Activated naive CD4-positive, alpha-beta T cell treated with anti-CD3 and anti-CD28 coated beads for 36 hours (primary cell): ENCODE data around the gene PHF24. TPM values are rescaled to one million over a fixed set of nuclear protein-coding genes. Genes with fewer than 3 reads are reported as not detected.
"Not testable (repeated sequence)": the region's sequence is repeated elsewhere in the genome, so short reads cannot be mapped to it uniquely, and the experiment has no call there.

ENCODE experiments used
- CTCF ChIA-PET: fragments of 350-600 bp; sonication (Branson Sonifier 250); formaldehyde crosslinking; loops from one replicate; lab custom pipeline; 2021; ENCODE audit warnings: antibody characterized with exemption; lab: Charles Lee
- DNase-seq: peaks from one replicate; pipeline ENCODE4 v3.0.0-alpha.2; 2020
- H3K27ac Mint-ChIP-seq: one replicate; pipeline ENCODE4 v1.8.0; 2021; ENCODE audit warnings: mild to moderate bottlenecking, mixed read lengths
- H3K27me3 Mint-ChIP-seq: one replicate; pipeline ENCODE4 v1.8.0; 2021; ENCODE audit warnings: low read depth, mixed read lengths
- H3K36me3 Mint-ChIP-seq: one replicate; pipeline ENCODE4 v1.8.0; 2021; ENCODE audit warnings: low read depth, mixed read lengths
- H3K4me1 Mint-ChIP-seq: one replicate; pipeline ENCODE4 v1.8.0; 2021; ENCODE audit warnings: low read depth, mixed read lengths
- H3K4me3 Mint-ChIP-seq: one replicate; pipeline ENCODE4 v1.8.0; 2021; ENCODE audit warnings: mild to moderate bottlenecking, moderate library complexity, mixed read lengths
- H3K9me3 Mint-ChIP-seq: one replicate; pipeline ENCODE4 v1.8.0; 2021; ENCODE audit warnings: mixed read lengths
- intact Hi-C: fragments of 100-400 bp; cut with micrococcal nuclease; formaldehyde crosslinking; loops from one replicate; pipeline ENCODE4 v1.15.1; 2023
- total RNA-seq, 2 experiments: library from RNA; stranded (reverse); gene quantifications; one replicate each; pipeline ENCODE4 v1.2.3, GENCODE V29; 2021

The PHF24 gene
- total RNA-seq, 2 experiments from 2014 or later, result not detected

DNA sequence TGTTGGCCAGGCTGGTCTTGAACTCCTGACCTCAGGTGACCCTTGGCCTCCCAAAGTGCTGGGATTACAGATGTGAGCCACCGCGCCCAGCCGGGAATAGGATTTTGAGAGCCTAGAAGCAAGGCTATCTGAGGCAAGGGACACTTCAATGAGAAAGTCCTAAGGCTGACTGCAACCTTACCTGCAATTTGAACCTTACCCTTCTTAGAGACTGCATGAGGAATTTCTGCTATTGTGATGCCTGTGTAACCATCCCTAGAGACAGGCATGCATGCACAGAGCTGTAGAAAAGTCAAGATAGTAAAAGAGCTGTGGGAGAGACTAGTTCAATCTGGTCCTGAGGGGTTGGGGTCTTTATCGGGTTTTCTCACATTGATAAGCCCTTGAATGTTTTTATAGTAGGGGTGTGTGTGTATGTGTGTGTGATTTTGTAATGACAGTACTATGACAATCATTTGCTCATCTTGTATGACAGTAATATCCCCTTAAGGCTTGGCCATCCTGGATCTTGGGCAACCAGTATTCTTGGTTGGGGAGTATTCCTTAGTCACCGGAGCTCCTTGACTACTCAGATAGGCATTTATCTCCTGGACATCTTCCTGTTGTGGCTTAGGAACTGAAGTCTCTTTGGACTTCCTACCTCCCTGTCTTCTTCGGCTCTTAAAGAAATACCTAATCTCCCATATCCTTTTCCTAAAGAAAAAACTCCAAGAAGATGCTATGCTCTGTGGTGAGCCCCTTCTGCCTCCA, 42.6 kb downstream of the PHF24 start:
- peak overlapping the region; percentile 83 for H3K27ac Mint-ChIP-seq
- no peak for DNase-seq

DNA sequence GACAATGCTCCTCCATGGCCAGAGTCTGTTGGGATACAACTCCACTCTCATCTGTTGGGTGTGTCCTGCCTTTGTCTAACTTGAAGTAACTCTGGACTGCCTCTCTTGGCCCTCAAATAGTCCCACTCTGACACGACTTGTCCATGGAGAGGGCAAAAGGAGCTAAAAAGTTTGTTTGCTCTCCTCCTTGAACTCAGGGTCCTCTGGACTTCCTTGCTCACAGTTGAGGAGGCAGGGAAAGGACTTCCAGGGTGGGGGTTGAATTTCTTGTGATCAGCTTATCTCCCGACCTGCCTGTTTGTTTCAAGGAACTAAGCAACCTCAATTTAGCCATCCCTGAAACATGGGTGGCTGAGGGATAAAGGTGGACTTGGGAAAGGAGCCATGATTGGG, 43.2 kb downstream of the PHF24 start:
- DNase-seq, result no peak
- intact Hi-C loops, result loop anchor here (1.0 to 5.0 kb wide), 7 partner anchors 9 to 276 kb away; partner anchors contain the start of genes PIGO and VCP
- CTCF ChIA-PET, result interaction anchor here (0.5 to 3.0 kb wide), 9 partner anchors 9 to 1343 kb away, joined by 3 to 26 read pairs (median 3); partner anchors contain the start of gene DNAJB5
- H3K27me3 Mint-ChIP-seq, result no peaks in the 10 kb centered on the region
- peaks cover 4% of the 10 kb centered on the region for H3K36me3 Mint-ChIP-seq
- H3K4me3 Mint-ChIP-seq, result no peak overlapping the region
- H3K4me1 Mint-ChIP-seq, result peaks cover 35% of the 10 kb centered on the region
- H3K27ac Mint-ChIP-seq, result peak overlapping the region; percentile 83
- no peaks in the 10 kb centered on the region for H3K9me3 Mint-ChIP-seq

More for the DNA sequence above, 42.6 kb downstream of the PHF24 start:
- CTCF ChIA-PET, result interaction anchor here (0.5 to 3.0 kb wide), 7 partner anchors 9 to 1344 kb away, joined by 3 to 26 read pairs (median 6); partner anchors contain the start of gene DNAJB5
- intact Hi-C loops, result loop anchor here (1.0 to 5.0 kb wide), 7 partner anchors 8 to 277 kb away; partner anchors contain the start of genes PIGO and VCP
- H3K4me1 Mint-ChIP-seq, result peaks cover 35% of the 10 kb centered on the region
- H3K4me3 Mint-ChIP-seq, result no peak overlapping the region
- H3K27me3 Mint-ChIP-seq, result no peaks in the 10 kb centered on the region
- peaks cover 5% of the 10 kb centered on the region for H3K36me3 Mint-ChIP-seq
- H3K9me3 Mint-ChIP-seq, result no peaks in the 10 kb centered on the region

DNA sequence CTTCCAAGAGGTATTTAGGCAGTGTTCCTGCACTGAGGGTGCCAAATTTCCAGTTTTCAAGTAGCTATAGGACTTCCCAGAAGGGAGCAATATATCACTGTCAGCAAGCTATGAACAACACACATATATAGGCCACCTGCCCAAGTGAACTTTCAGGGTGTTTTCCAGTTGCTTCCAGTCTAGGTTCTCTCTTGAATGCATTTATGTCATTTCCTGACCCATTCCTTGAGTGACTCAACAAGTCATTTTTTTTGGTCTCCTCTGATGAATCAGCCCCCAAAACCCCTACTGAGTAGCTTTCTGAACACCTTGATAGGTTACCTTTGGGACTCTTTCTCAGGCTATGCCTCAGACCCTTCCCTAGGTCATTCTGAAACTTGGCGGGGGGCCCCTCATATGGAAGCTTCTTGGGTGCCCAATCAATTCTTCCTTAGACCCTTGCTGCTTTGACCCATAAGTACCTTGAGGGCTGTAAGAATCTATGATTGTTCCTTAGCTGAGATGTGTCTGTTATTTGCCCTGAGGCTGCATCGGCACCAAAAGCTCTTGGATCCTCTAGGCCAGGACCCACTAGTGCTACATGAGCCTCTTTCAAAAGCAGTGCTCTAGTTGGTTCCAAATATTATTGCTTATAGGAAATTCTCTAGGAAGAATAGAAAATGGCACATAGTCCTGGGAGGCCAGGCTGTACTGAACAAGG, 43.9 kb downstream of the PHF24 start:
- DNase-seq, result peak; percentile 70
- peak overlapping the region; percentile 83 for H3K27ac Mint-ChIP-seq
- intact Hi-C loops, result loop anchor here (1.0 to 5.0 kb wide), 9 partner anchors 10 to 602 kb away; partner anchors contain the start of genes DNAJB5, PIGO and VCP
- no peak overlapping the region for H3K4me3 Mint-ChIP-seq
- peaks cover under 1% of the 10 kb centered on the region for H3K36me3 Mint-ChIP-seq
- H3K4me1 Mint-ChIP-seq, result peaks cover 35% of the 10 kb centered on the region
- CTCF ChIA-PET, result interaction anchor here (0.6 to 3.0 kb wide), 7 partner anchors 8 to 102 kb away, joined by 3 to 26 read pairs (median 6); partner anchors contain the start of gene DNAJB5
- H3K9me3 Mint-ChIP-seq, result no peaks in the 10 kb centered on the region
- no peaks in the 10 kb centered on the region for H3K27me3 Mint-ChIP-seq

DNA sequence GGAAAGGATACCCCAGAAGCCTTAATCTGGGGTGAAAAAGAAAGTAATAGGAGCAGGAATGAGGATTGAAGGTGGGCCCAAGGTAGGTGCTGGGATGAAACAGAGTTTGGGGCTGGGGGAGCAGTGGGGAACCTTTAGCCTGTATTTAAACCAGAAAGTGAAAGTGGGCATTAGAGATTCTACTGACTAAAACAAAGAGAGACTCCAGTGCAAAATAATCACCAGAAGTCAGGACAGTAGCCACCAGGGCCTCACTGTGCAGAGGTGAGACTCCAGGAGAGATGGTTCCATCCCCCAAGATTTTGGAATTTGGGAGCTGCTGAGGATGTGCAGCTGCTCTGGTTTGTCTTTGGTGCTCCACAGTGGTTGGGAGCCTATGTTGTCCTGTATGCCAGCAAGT, 44.5 kb downstream of the PHF24 start:
- H3K27ac Mint-ChIP-seq, result no peak overlapping the region
- H3K4me3 Mint-ChIP-seq, result no peak overlapping the region
- H3K9me3 Mint-ChIP-seq, result no peaks in the 10 kb centered on the region
- intact Hi-C loops, result loop anchor here (1.0 to 5.0 kb wide), 3 partner anchors 14 to 602 kb away; partner anchors contain the start of gene DNAJB5
- no peak for DNase-seq
- H3K4me1 Mint-ChIP-seq, result peaks cover 33% of the 10 kb centered on the region
- CTCF ChIA-PET, result interaction anchor here (0.6 to 3.0 kb wide), 7 partner anchors 9 to 103 kb away, joined by 3 to 26 read pairs (median 6); partner anchors contain the start of gene DNAJB5
- H3K27me3 Mint-ChIP-seq, result no peaks in the 10 kb centered on the region
- H3K36me3 Mint-ChIP-seq, result no peaks in the 10 kb centered on the region

DNA sequence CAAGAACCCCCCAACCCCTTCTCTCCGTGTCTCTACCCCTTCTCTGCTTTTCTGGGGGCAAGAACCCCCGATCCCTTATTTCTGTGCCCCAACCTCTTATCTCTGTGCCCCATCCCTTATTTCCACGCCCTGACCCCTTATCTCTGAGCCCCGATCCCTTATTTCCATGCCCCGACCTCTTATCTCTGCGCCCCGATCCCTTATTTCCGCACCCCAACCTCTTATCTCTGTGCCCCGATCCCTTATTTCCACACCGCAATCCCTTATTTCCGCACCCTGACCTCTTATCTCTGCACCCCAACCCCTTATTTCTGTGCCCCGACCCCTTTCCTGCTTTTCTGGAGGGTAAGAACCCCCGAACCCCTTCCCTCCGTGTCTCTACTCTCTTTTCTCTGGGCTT, 46.2 kb downstream of the PHF24 start:
- H3K27me3 Mint-ChIP-seq, CTCF ChIA-PET, H3K4me3 Mint-ChIP-seq, DNase-seq, H3K36me3 Mint-ChIP-seq, H3K27ac Mint-ChIP-seq, H3K9me3 Mint-ChIP-seq: not testable (repeated sequence)
- intact Hi-C loops, result loop anchor here (5.0 kb wide), 1 partner anchor 273 kb away; no protein-coding TSS in a partner anchor
- H3K4me1 Mint-ChIP-seq, result peaks cover 24% of the 10 kb centered on the region

DNA sequence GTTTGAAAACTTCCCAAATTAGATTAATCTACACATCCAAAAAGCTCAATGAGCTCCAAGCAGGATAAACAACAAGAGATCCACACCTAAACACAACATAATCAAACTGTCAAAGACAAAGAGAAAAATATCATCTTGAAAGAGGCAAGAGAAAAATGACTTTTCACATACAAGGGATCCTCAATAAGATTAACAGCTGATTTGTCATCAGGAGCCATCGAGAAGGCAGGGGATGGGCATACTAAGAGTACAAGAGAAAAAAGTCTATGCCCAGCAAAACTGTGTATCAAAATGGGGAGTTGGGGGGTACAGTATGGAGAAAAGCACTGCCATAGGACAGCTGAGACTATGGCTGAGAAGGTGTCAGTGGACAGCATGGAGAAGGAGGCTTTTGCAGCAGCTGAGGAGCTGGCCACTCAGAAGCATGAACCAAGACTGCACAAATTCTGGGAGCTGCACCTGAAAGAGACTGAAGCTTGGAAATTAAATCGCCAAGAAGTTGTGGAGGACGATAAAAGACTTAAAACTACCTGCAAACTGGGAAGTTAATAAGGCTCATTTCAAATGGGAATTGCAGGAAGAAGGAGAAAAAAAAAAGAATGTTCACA, 52.4 kb downstream of the PHF24 start:
- peaks cover 29% of the 10 kb centered on the region for H3K36me3 Mint-ChIP-seq
- CTCF ChIA-PET, result interaction anchor here (0.9 kb wide), 1 partner anchor 111 kb away, joined by 3 read pairs; no protein-coding TSS in a partner anchor
- intact Hi-C loops, result no loop called here

DNA sequence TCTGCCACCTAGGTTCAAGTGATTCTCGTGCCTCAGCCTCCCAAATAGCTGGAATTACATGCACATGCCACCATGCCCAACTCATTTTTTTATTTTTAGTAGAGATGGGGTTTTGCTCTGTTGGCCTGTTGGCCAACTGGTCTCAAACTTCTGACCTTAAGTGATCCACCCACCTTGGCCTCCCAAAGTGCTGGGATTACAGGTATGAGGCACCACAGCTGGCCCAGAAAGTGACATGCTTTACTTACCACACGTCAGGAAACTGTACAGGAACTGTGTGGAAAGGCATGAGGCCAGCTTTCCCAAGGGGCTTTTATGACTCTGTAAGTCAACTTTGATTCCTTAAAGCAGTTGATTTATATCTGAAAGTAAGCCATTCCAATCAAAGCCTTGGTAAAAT, 56.4 kb downstream of the PHF24 start:
- CTCF ChIA-PET, result interaction anchor here (1.2 kb wide), 1 partner anchor 38 kb away, joined by 3 read pairs; no protein-coding TSS in a partner anchor
- intact Hi-C loops, result no loop called here
- no peak for DNase-seq
- Mint-ChIP-seq H3K4me3 (no peak overlapping the region), H3K27ac (no peak overlapping the region), H3K27me3 (no peaks in the 10 kb centered on the region), H3K9me3 (peaks cover 7% of the 10 kb centered on the region), H3K36me3 (peaks cover 25% of the 10 kb centered on the region), H3K4me1 (peaks cover 7% of the 10 kb centered on the region)

More for the DNA sequence above, 52.4 kb downstream of the PHF24 start:
- no peak for DNase-seq
- Mint-ChIP-seq H3K4me1 (peaks cover 7% of the 10 kb centered on the region), H3K9me3 (peaks cover 7% of the 10 kb centered on the region), H3K27me3 (no peaks in the 10 kb centered on the region), H3K27ac (no peak overlapping the region), H3K4me3 (no peak overlapping the region)

DNA sequence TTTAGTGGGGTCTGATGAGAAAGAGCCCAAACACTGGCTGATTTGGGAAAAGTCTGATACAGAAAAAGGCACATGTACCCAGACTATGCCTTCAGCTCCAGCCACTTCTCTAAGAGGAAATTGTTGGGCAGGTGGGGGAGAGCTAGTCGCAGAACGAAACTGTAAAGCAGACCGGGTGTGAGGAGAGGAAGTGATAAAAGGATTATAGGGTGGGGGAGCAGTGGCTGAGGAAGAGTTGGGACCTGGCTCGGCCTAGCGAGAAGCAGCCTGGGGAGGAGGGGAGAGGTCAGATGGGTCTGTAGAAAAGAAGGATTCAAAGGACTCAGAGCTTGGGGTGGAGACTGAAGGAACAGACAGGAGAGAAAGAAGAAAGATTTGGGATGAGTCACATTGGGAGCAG, 65.4 kb downstream of the PHF24 start:
- H3K36me3 Mint-ChIP-seq, result peaks cover 11% of the 10 kb centered on the region

DNA sequence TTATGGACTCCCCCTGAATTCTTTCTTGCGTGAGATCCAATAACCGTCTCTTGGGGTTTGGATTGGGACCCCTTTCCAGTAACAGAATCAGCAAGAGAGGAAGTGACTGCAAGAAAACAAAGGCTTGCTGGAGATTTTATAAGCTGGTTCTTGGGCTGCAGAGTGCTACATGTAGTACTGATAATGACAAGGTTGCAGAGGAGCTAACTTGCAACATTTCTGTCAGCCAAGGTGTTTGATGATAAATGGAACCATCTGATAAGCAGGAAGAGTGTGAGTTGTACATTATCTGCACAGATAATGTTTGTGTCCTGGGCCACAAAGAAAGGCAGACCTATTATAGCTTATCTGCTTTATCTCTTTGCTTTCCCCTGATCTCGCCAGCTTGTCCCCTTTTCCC, 68.6 kb downstream of the PHF24 start:
- H3K27me3 Mint-ChIP-seq, result no peaks in the 10 kb centered on the region
- H3K4me3 Mint-ChIP-seq, result no peak overlapping the region
- peaks cover 9% of the 10 kb centered on the region for H3K36me3 Mint-ChIP-seq
- H3K27ac Mint-ChIP-seq, result no peak overlapping the region
- H3K9me3 Mint-ChIP-seq, result no peaks in the 10 kb centered on the region
- peaks cover 17% of the 10 kb centered on the region for H3K4me1 Mint-ChIP-seq
- DNase-seq, result no peak
- intact Hi-C loops, result no loop called here
- CTCF ChIA-PET, result interaction anchor here (0.6 to 3.8 kb wide), 4 partner anchors 8 to 127 kb away, joined by 4 to 13 read pairs (median 5); no protein-coding TSS in a partner anchor

More for the DNA sequence above, 65.4 kb downstream of the PHF24 start:
- H3K9me3 Mint-ChIP-seq, intact Hi-C loops, H3K4me3 Mint-ChIP-seq, H3K27me3 Mint-ChIP-seq, DNase-seq, H3K27ac Mint-ChIP-seq: not testable (repeated sequence)
- peaks cover 16% of the 10 kb centered on the region for H3K4me1 Mint-ChIP-seq
- CTCF ChIA-PET, result interaction anchor here (1.1 kb wide), 1 partner anchor 28 kb away, joined by 3 read pairs; no protein-coding TSS in a partner anchor

DNA sequence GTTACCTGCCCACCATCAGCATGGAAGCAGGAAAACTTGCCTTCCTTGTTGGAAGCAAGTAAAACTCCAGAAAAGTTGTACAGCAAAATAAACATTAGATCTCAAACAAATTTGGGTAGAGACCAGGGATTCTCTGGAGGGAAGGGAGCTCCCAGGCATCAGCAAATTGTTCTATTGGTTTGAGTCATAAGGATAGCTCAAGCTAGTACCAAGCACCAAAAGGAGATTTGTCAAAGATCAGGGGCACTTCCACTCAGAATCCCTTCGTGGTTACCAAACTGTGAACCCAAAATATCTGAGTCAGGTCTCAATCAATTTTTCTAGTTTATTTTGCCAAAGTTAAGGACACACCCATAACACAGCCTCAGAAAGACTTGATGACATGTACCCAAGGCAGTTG, 69.3 kb downstream of the PHF24 start:
- H3K27me3 Mint-ChIP-seq, result no peaks in the 10 kb centered on the region
- no peak overlapping the region for H3K27ac Mint-ChIP-seq
- intact Hi-C loops, result no loop called here
- H3K9me3 Mint-ChIP-seq, result no peaks in the 10 kb centered on the region
- no peak overlapping the region for H3K4me3 Mint-ChIP-seq
- CTCF ChIA-PET, result interaction anchor here (0.6 to 3.8 kb wide), 5 partner anchors 17 to 875 kb away, joined by 3 to 13 read pairs (median 4); no protein-coding TSS in a partner anchor
- no peak for DNase-seq
- H3K4me1 Mint-ChIP-seq, result peaks cover 17% of the 10 kb centered on the region
- H3K36me3 Mint-ChIP-seq, result peaks cover 3% of the 10 kb centered on the region

DNA sequence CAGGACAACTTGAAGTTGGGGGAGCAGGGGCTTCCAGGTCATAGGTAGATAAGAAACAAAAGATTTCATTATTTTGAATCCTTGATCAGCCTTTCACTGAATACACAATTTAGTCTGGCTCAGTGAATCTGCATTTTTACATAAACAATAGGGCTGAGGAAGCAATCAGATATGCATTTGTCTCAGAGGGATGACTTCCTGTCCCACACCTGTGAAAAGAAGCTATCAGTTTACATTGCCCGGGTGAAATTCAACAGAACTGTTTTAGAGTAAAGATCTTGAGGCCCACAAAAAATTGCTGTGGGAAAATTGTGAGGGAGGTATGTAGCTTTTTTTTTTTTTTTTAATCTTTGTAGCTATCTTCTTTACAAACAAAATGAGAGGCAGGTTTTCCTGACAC, 69.8 kb downstream of the PHF24 start:
- Mint-ChIP-seq H3K4me3 (no peak overlapping the region), H3K27me3 (no peaks in the 10 kb centered on the region), H3K4me1 (peaks cover 17% of the 10 kb centered on the region), H3K27ac (no peak overlapping the region), H3K9me3 (no peaks in the 10 kb centered on the region), H3K36me3 (peaks cover 3% of the 10 kb centered on the region)
- intact Hi-C loops, result no loop called here
- no peak for DNase-seq
- CTCF ChIA-PET, result interaction anchor here (0.6 to 3.8 kb wide), 4 partner anchors 16 to 874 kb away, joined by 3 to 13 read pairs (median 4); no protein-coding TSS in a partner anchor
